Subcutaneous adipose tissue (tissue), 4 donors: ENCODE results near the gene NHSL2. TPM values are rescaled to one million over a fixed set of nuclear protein-coding genes. Genes with fewer than 3 reads are reported as not detected.

Source experiments
- total RNA-seq, 4 donors: library from RNA; depleted of rRNA; stranded (reverse); fragments of >200 nt; gene quantifications; one replicate each; pipeline ENCODE4 v1.1.0, GENCODE V29; 2016
- TF ChIP-seq, protein P1 (sequence below): fragments of 450-650 bp; IDR thresholded peaks from one replicate; pipeline ENCODE4 v1.5.1; 2016; ENCODE audit warnings: low read depth, mild to moderate bottlenecking, control low read depth, antibody characterized with exemption, moderate library complexity

NHSL2 gene
- total RNA-seq, 4 donors from 2014 or later: 5.6 to 12.2 (median 8.8) TPM

GRCh38 chrX:72126539-72127140 lies 216.0 kb downstream of the NHSL2 start:
- TF ChIP-seq, protein P1, sequence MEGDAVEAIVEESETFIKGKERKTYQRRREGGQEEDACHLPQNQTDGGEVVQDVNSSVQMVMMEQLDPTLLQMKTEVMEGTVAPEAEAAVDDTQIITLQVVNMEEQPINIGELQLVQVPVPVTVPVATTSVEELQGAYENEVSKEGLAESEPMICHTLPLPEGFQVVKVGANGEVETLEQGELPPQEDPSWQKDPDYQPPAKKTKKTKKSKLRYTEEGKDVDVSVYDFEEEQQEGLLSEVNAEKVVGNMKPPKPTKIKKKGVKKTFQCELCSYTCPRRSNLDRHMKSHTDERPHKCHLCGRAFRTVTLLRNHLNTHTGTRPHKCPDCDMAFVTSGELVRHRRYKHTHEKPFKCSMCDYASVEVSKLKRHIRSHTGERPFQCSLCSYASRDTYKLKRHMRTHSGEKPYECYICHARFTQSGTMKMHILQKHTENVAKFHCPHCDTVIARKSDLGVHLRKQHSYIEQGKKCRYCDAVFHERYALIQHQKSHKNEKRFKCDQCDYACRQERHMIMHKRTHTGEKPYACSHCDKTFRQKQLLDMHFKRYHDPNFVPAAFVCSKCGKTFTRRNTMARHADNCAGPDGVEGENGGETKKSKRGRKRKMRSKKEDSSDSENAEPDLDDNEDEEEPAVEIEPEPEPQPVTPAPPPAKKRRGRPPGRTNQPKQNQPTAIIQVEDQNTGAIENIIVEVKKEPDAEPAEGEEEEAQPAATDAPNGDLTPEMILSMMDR: no peak

DNA sequence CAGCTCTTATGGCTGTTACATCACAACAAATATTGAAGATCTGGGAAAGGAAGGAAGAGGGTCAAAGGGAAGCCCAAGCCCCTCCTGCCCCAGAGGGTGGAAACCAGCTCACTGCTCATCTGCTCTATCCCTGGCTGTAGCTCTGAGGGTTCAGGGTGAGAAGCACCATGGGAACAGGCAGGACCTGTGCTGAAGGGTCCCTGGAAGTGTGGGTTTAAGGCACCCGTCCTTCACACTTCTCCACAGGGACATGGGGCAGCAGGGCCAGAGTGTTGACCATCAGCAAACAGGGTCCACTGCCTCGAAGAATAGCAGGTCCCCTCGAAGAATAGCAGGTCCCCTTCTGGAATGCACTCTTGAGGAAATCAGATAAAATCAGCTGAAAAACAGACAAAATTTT lies 216.7 kb downstream of the NHSL2 start:
- TF ChIP-seq, protein P1: no peak

GRCh38 chrX:72128183-72128834 lies 217.7 kb downstream of the NHSL2 start:
- TF ChIP-seq, protein P1: no peak

DNA sequence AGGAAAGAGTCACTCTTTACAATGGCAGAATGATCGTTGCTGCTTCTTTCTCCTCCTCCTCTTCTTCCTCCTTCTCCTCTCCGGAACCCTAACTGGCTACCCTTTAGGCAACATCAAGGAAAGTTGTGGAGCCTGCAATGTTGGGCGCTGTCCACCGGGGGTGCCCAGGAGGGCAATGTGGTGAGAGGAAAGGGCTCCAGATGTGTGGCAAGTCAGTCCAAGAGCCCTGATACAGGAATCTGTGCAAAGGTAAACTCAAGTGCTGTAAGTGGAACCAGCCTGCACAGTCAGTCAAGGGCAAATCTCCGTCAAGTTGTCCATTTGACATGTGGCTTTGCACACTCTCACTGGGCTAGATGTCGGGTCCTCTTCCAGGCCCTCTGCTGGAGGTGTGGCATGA lies 218.2 kb downstream of the NHSL2 start:
- TF ChIP-seq, protein P1: no peak

GRCh38 chrX:72129661-72130060 lies 219.0 kb downstream of the NHSL2 start:
- TF ChIP-seq, protein P1: no peak

- TF ChIP-seq, protein P1: no peak
These were observed 219.6 kb downstream of the NHSL2 start for GRCh38 chrX:72130156-72130761.

- TF ChIP-seq, protein P1: no peak
These were observed 220.2 kb downstream of the NHSL2 start for GRCh38 chrX:72130762-72131250.
